Cardiac septum (tissue), 1 donor: Measurements from ENCODE around the gene ANGPT4. TPM values are rescaled to one million over a fixed set of nuclear protein-coding genes. Genes with fewer than 3 reads are reported as not detected.

Experiments used
- DNase-seq: peaks from one replicate; pipeline ENCODE4 v3.0.0-alpha.2; 2020; ENCODE audit warnings: low spot score
- intact Hi-C: fragments of 100-400 bp; cut with DNase I; formaldehyde crosslinking; loops from one replicate; pipeline ENCODE4 v1.14.0; 2022
- total RNA-seq: library from RNA; stranded (reverse); fragmentation: NEBNext Ultra II Directional; extraction: Animal tissue kit (Norgen Biotek cat#: 25700); gene quantifications from one replicate; pipeline ENCODE4 v1.2.1, GENCODE V29; 2021
- donor health status: DM: no; HTN: no; CAD: no.

Gene ANGPT4
- total RNA-seq, 1 donor from 2014 or later: not detected

DNA sequence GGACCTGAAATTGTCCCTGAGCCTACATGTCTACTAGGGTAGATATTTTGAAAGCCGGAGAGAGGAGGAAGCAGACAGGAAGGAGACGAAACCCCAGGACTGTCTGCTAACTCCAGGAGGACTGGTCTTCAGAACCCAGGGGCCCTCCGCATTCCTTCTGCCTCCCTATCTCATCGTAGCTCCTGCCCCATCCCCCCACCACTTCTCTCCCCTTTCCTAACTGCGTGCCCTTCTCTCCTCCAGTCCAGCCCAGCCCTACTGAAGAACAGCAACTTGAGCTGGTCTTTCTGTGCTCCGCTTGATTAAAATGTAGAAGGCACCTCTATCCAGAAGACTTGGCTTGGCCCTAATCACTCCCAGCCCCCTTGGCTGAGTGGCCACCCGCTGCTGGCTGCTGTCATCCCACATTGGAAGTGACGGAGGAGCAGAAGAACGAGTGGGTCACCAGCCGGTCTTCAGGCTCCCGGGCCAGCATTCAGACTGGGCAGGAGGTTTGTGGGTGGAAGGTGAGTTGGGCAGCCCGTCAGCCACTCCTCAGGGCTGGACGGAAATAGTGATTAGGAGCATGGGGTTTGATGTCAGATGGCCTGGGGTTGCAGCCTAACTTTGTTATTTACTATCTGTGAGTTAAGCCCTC, 28.8 kb upstream of the ANGPT4 start:
- intact Hi-C loops: no loop called here
- no peak for DNase-seq

DNA sequence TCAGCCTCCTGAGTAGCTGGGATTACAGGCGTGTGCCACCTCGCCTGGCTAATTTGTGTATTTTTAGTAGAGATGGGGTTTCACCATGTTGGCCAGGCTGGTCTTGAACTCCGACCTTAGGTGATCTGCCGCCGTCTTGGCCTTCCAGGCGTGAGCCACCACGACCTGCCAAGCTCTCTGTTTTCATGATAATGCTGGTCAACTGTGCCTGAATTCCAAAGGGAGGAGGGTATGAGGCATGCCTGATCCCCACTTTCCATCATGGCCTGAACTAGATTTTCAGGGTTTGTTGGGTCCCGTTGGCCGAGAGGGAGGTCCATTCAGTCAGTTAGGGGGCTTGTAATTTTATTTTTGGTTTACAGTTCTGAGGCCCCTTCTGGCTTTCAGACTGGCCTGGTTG, 28.0 kb upstream of the ANGPT4 start:
- intact Hi-C loops: no loop called here
- DNase-seq: no peak

DNA sequence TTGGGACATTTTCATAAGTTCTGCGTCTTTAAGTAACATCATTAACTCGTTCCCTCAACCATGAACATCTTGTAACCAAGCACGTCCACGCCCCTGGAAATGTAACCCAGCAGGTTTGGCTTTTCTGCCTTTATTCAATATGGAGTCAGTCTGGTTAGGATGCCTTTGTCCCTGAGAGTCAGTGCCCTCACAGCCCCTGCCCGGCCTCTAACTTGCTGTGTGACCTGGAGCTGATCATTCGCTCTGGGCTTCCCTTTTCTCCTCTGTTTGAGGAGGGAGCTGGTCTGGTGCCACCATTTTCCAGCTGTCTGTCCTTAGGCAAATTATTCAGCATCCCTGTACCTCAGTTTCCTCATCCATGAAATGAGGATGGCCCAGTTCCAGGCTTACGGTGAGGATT, 26.5 kb upstream of the ANGPT4 start:
- no peak for DNase-seq
- intact Hi-C loops: no loop called here

GRCh38 chr20:940926-941325, 24.8 kb upstream of the ANGPT4 start:
- DNase-seq: no peak
- intact Hi-C loops: no loop called here

GRCh38 chr20:939606-940005, 23.5 kb upstream of the ANGPT4 start:
- intact Hi-C loops: no loop called here
- no peak for DNase-seq

DNA sequence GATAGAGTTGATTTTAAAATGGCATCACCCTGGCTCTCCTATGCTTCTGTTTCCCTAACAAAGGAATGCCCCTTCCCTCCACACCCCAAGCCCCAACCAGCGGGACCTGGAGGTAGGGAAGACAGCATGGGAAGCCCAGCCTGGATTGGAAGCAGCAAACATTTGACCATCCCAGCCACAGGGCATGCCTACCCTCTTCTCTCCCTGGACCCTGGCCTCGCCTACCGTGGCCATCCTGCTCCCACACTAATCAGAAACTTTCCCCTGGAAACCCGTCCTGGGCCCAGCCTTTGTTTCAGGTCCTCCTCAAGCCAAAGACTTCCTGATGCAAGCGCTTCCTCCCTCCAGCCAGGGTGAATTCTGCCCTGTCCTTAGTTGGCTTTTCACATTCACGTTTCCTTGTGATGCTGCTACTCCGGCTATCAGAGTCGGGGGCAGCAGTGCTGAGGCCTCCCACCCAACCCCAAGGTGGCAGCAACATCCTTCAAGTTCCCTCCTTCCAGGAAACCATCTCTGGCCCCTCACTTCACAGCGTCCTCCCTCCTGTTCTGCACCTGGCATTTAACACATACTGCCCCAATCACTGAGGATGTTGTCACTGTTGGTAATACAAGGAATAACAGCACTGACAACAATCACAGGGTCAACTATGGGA, 18.2 kb upstream of the ANGPT4 start:
- intact Hi-C loops: no loop called here
- DNase-seq: no peak

GRCh38 chr20:933029-933428, 16.9 kb upstream of the ANGPT4 start:
- intact Hi-C loops: no loop called here
- no peak for DNase-seq

- no peak for DNase-seq
- intact Hi-C loops: no loop called here
Observed at GRCh38 chr20:931401-931800, 15.3 kb upstream of the ANGPT4 start.

GRCh38 chr20:926670-927069, 10.5 kb upstream of the ANGPT4 start:
- no peak for DNase-seq
- intact Hi-C loops: no loop called here

DNA sequence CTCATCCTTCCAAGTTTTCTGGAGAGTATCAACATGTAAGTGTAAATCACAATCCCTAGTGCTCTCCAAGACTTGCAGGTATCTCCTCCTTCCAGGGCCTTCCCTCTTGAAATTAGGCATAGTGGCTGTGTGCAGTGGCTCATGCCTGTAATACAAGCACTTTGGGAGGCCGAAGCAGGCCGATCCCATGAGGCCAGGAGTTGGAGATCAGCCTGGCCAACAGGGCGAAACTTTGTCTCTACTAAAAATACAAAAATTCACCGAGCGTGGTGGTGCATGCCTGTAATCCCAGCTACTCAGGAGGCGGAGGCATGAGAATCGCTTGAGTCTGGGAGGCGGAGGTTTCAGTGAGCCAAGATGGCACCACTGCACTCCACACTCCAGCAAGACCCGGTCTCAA, 9.4 kb upstream of the ANGPT4 start:
- intact Hi-C loops: no loop called here
- DNase-seq: no peak

- DNase-seq: no peak
- intact Hi-C loops: no loop called here
Observed at GRCh38 chr20:924639-925038, 8.5 kb upstream of the ANGPT4 start.

DNA sequence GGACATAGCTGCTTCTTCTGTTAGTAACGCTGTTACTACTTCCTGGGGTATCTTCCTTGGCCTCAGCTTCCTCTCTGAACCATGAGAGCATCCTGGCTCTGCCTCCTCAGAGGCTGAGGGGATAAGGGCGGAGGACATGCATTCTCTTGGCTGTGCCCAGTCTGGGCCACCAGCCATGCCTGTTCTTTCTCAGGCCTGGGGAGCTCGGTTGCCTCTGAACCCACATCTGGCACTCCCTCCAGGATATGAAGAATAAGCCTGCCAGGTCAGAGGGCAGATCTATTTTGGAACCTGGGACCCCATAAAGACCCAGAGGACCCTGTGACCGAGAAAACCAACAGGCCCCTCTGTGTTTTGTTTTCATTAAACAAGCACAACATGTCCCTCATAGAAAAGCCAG, 6.6 kb upstream of the ANGPT4 start:
- intact Hi-C loops: no loop called here
- DNase-seq: no peak

GRCh38 chr20:921068-921467, 4.9 kb upstream of the ANGPT4 start:
- intact Hi-C loops: no loop called here
- DNase-seq: no peak

GRCh38 chr20:920311-920710, 4.2 kb upstream of the ANGPT4 start:
- DNase-seq: no peak

GRCh38 chr20:919491-919916, 3.4 kb upstream of the ANGPT4 start:
- intact Hi-C loops: no loop called here
- DNase-seq: no peak

More at GRCh38 chr20:920311-920710, 4.2 kb upstream of the ANGPT4 start:
- intact Hi-C loops: no loop called here

DNA sequence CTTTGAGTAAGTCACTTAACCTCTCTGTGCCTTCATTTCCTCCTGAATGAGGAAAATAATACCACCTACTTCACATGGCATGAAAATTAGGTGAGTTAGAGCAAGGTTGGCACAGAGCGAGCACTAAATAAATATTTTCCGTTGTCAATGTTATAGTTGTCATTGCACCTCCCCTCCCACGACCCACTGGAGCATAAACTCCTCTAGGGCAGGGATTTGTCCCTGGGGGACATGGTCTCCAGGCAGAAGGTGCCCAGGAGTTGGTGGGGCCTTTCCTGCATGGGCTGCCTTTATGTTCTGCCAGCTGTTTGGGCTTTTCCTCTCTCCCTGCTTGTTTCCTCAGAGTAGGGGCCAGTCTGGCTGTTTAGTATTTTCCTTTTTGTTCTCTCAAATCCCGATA, 1.3 kb upstream of the ANGPT4 start:
- DNase-seq: no peak

DNA sequence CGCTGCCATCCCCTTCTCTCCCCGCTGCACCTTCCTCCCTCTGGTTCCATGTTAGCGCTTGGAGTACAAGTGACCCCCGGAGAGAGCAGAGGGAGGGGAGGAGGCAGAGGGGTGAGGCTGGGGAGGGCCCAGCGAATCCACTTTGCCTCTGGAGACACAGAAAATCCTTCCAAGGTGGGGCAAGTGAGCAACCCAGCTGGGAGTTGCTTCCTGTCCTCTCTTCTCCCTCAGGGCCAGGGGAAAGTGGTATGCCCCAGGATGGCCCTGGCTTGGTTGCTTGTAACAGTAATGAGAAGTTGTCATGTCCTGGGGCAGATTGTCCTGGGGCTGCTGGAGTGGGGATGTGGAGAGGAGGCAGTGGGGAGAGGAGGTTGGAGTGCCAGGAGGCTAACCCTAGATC, 691 bp upstream of the ANGPT4 start:
- intact Hi-C loops: no loop called here
- DNase-seq: no peak

More for the DNA sequence above, 1.3 kb upstream of the ANGPT4 start:
- intact Hi-C loops: no loop called here

DNA sequence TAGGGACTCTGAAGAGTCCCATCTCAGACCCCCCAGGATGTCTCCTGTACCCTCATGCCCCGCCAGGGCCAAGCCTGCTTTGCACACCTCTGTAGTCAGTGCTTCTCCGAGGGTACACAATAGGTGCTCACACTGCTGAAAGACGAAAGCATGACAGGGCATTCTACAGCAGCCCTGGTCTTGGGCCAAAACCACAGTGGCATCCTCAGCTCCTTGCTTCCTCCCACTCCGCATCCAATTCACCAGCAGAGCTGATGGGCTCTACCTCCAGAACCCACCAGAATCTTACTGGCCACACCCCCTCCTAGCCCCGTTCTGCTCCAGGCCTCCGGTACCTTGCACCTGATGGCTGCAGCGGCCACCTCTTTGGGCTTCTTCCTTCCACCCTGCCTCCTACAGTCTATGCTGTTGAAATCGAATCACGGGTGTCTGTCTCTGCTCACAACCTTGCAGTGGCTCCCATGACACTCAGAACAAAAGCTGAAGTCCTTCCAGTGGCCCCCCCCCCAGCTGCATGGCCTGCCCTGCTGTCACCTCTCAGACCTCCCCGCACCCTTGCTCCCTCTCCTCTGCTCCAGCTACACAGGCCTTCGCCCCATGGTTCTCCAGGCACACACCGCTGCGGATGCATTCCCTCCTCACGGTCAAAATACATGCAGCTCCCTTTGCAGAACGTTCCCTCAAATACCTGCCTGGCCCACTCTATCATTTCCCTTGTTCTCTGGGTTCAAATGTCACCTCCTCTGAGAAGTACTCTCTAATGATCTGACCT, 1.2 kb downstream of the ANGPT4 start:
- DNase-seq: no peak
- intact Hi-C loops: no loop called here

DNA sequence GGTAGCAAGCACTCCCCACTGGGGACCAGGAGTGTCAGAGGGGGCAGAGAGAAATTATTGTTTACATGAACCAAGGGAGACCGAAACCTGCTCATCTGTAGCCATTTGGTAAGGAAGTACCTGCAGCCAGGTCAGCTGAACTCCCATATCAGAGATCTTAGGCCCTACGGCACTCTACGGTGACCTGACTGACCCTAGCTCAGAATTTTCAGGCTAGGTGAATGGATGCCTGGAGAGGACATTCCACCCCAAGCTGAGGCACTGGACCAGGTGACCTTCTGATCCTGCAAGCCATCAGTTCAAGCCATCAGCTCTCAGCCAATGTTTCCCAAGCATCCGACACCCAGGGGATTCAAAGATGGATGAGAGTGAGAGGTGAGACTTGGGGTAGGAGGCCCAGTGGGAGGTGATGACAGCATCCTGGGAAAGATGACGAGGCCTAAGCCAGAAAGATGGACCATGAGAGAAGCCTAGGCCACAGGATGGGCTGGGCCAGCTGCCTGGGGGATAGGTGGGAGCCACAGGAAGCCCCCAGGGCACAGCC, 2.8 kb downstream of the ANGPT4 start:
- intact Hi-C loops: no loop called here
- no peak for DNase-seq

GRCh38 chr20:911882-912600, 4.1 kb downstream of the ANGPT4 start:
- intact Hi-C loops: no loop called here
- DNase-seq: no peak
